Ecto neural progenitor cell (in vitro differentiated cells): ENCODE measurements around the gene PCP4L1.
"Not testable (repeated sequence)": the region's sequence is repeated elsewhere in the genome, so short reads cannot be mapped to it uniquely, and the experiment has no call there.

Experiments
- DNase-seq: peaks from one replicate; pipeline ENCODE4 v3.0.0-alpha.2; 2018; ENCODE audit warnings: low spot score

The PCP4L1 gene

GRCh38 chr1:161228032-161228431 is 30.5 kb upstream of the PCP4L1 start:
- DNase-seq: no peak

GRCh38 chr1:161229896-161230295 is 28.6 kb upstream of the PCP4L1 start:
- DNase-seq: no peak

GRCh38 chr1:161230762-161231161 is 27.8 kb upstream of the PCP4L1 start:
- DNase-seq: no peak

- no peak for DNase-seq
Observed at GRCh38 chr1:161233102-161233501, 25.4 kb upstream of the PCP4L1 start.

- DNase-seq: no peak
Observed at GRCh38 chr1:161235957-161236775, 22.4 kb upstream of the PCP4L1 start.

GRCh38 chr1:161238039-161238473 is 20.5 kb upstream of the PCP4L1 start, which contains the start of gene NR1I3:
TSS of gene NR1I3 (minus strand) at chr1:161238203. CDS start at chr1:161236565, 1,638 bp downstream.
- DNase-seq: no peak

- DNase-seq: no peak
Observed at GRCh38 chr1:161241682-161242081, 16.9 kb upstream of the PCP4L1 start.

- DNase-seq: no peak
Observed at GRCh38 chr1:161242313-161242712, 16.2 kb upstream of the PCP4L1 start.

GRCh38 chr1:161244888-161245287 is 13.7 kb upstream of the PCP4L1 start:
- no peak for DNase-seq

GRCh38 chr1:161250100-161250499 is 8.4 kb upstream of the PCP4L1 start:
- not testable (repeated sequence) for DNase-seq

GRCh38 chr1:161250829-161251228 is 7.7 kb upstream of the PCP4L1 start:
- DNase-seq: no peak

- DNase-seq: no peak
Observed at GRCh38 chr1:161251579-161251978, 7.0 kb upstream of the PCP4L1 start.

GRCh38 chr1:161255302-161255701 is 3.2 kb upstream of the PCP4L1 start:
- DNase-seq: not testable (repeated sequence)

- DNase-seq: not testable (repeated sequence)
Observed at GRCh38 chr1:161255955-161256520, 2.5 kb upstream of the PCP4L1 start.

GRCh38 chr1:161257109-161257508 is 1.4 kb upstream of the PCP4L1 start:
- not testable (repeated sequence) for DNase-seq

GRCh38 chr1:161259345-161259702 is 779 bp downstream of the PCP4L1 start:
- no peak for DNase-seq

- DNase-seq: no peak
Observed at GRCh38 chr1:161259765-161260164, 1.2 kb downstream of the PCP4L1 start.

GRCh38 chr1:161260376-161261260 is 2.1 kb downstream of the PCP4L1 start:
- DNase-seq: no peak

- no peak for DNase-seq
Observed at GRCh38 chr1:161261261-161262235, 3.0 kb downstream of the PCP4L1 start.

GRCh38 chr1:161265305-161265704 is 6.8 kb downstream of the PCP4L1 start:
- DNase-seq: no peak

GRCh38 chr1:161266202-161266601 is 7.7 kb downstream of the PCP4L1 start:
- DNase-seq: no peak
